ENCODE measurements around the gene GYG1. TPM values are rescaled to one million over a fixed set of nuclear protein-coding genes. Genes with fewer than 3 reads are reported as not detected.

Gene GYG1
- total and polyA plus RNA-seq, 4 donors = 9.2 to 16.7 (median 13.4) TPM

GRCh38 chr3:149020196-149020838 lies 29.0 kb downstream of the GYG1 start:
- no peak overlapping the region for H3K4me3 ChIP-seq (ENCODE audit: low read depth in 1 of 3, low read length in 3 of 3)
- no peak for TF ChIP-seq FOXA2 (IDR thresholded peaks at IDR 0.05)
- no peak for DNase-seq (ENCODE audit: low spot score)
- peaks cover 0 to 2% (median 0%) of the 10 kb centered on the region in 4 donors for H3K9me3 ChIP-seq (ENCODE audit: control insufficient read depth in 4 of 4, low read length in 3 of 4)
- WGBS = 85% methylated on average over 3 of the region's 3 CpGs
- H3K4me1 ChIP-seq (ENCODE audit: control insufficient read depth in 4 of 4, insufficient read depth in 4 of 4, low read length in 3 of 4) = no peaks in the 10 kb centered on the region
- H3K36me3 ChIP-seq (ENCODE audit: control insufficient read depth in 4 of 4, insufficient read depth in 3 of 4, low read depth in 1 of 4, low read length in 3 of 4) = peaks cover 6 to 34% (median 21%) of the 10 kb centered on the region in 4 donors
- H3K27me3 ChIP-seq (ENCODE audit: control insufficient read depth in 4 of 4, insufficient read depth in 4 of 4, low read length in 3 of 4) = no peaks in the 10 kb centered on the region
- H3K27ac ChIP-seq (ENCODE audit: low read depth in 1 of 2, low read length in 2 of 2) = no peak overlapping the region
- no peak overlapping the region for H3K9ac ChIP-seq (ENCODE audit: low read depth in 1 of 2, low read length in 2 of 2)

DNA sequence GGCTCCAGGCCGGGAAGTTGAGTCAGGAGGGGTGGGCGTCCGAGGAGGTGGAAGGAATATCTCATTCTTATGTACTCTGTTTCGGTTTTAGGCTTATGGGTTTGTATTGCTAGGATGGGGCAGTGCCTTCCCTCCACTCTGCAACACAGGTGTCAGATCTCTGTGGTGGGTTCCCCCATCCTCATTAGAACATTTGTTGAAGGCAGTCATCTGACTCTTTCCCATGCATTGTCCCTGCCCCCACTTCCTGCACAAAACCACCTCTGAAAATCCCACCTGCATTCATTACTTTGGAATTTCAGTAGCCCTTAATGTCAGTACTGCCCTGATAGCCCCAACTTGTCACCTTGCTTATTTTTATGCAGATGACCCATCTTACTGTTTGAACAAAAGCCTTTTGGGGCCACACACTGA lies 29.5 kb downstream of the GYG1 start:
- no peak for DNase-seq (ENCODE audit: low spot score)
- no peaks in the 10 kb centered on the region for H3K27me3 ChIP-seq (ENCODE audit: control insufficient read depth in 4 of 4, insufficient read depth in 4 of 4, low read length in 3 of 4)
- peaks cover 6 to 38% (median 25%) of the 10 kb centered on the region in 4 donors for H3K36me3 ChIP-seq (ENCODE audit: control insufficient read depth in 4 of 4, insufficient read depth in 3 of 4, low read depth in 1 of 4, low read length in 3 of 4)
- H3K27ac ChIP-seq (ENCODE audit: low read depth in 1 of 2, low read length in 2 of 2) = no peak overlapping the region
- TF ChIP-seq ATF3 (IDR thresholded peaks at IDR 0.05) (no peak), RXRA (IDR thresholded peaks at IDR 0.05) (no peak), HNF4G (IDR thresholded peaks at IDR 0.05) (no peak), YY1 (IDR thresholded peaks at IDR 0.05) (no peak), TAF1 (conservative IDR thresholded peaks at IDR 0.05) (no peak), JUND (IDR thresholded peaks at IDR 0.05) (no peak), HNF4A (conservative IDR thresholded peaks at IDR 0.05) (no peak), RAD21 (IDR thresholded peaks at IDR 0.05) (no peak)
- no peak overlapping the region for H3K9ac ChIP-seq (ENCODE audit: low read depth in 1 of 2, low read length in 2 of 2)
- WGBS = 95% methylated on average over 4 of the region's 4 CpGs
- no peak overlapping the region for H3K4me3 ChIP-seq (ENCODE audit: low read depth in 1 of 3, low read length in 3 of 3)
- no peaks in the 10 kb centered on the region for H3K4me1 ChIP-seq (ENCODE audit: control insufficient read depth in 4 of 4, insufficient read depth in 4 of 4, low read length in 3 of 4)
- peaks cover 0 to 2% (median 0%) of the 10 kb centered on the region in 4 donors for H3K9me3 ChIP-seq (ENCODE audit: control insufficient read depth in 4 of 4, low read length in 3 of 4)

DNA sequence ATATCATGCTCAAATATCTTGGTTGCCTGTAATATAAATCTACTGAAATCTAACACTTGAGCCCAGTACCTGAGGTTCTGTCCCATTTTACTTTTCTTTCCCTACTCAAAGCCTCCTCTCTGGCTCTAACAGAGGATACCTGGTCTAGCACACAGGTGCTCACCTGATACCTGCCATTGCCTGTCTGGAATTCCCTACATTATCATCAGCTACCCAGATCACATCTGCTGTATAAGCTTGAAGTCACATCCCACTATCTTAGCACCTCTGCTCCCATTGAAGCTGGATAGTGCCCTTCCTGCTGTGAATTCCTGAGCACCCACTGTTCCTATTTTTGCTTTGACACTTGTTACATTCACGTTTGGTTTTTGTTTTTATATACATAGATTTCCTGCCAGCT lies 30.5 kb downstream of the GYG1 start:
- no peak overlapping the region for H3K27ac ChIP-seq (ENCODE audit: low read depth in 1 of 2, low read length in 2 of 2)
- TF ChIP-seq ATF3 (IDR thresholded peaks at IDR 0.05) = no peak
- no peak for TF ChIP-seq JUND (IDR thresholded peaks at IDR 0.05)
- TF ChIP-seq CTCF (IDR thresholded peaks at IDR 0.05; ENCODE audit: low read depth, low read length, missing input control) = no peak
- TF ChIP-seq HNF4A (conservative IDR thresholded peaks at IDR 0.05) = no peak
- peaks cover 6 to 38% (median 25%) of the 10 kb centered on the region in 4 donors for H3K36me3 ChIP-seq (ENCODE audit: control insufficient read depth in 4 of 4, insufficient read depth in 3 of 4, low read depth in 1 of 4, low read length in 3 of 4)
- no peaks in the 10 kb centered on the region for H3K27me3 ChIP-seq (ENCODE audit: control insufficient read depth in 4 of 4, insufficient read depth in 4 of 4, low read length in 3 of 4)
- DNase-seq (ENCODE audit: low spot score) = no peak
- H3K9me3 ChIP-seq (ENCODE audit: control insufficient read depth in 4 of 4, low read length in 3 of 4) = peaks cover 0 to 2% (median 0%) of the 10 kb centered on the region in 4 donors
- 56% methylated on average over 1 of the region's 1 CpG for whole genome bisulfite sequencing
- no peak overlapping the region for H3K9ac ChIP-seq (ENCODE audit: low read depth in 1 of 2, low read length in 2 of 2)
- no peaks in the 10 kb centered on the region for H3K4me1 ChIP-seq (ENCODE audit: control insufficient read depth in 4 of 4, insufficient read depth in 4 of 4, low read length in 3 of 4)
- no peak overlapping the region for H3K4me3 ChIP-seq (ENCODE audit: low read depth in 1 of 3, low read length in 3 of 3)

- no peak overlapping the region for H3K4me3 ChIP-seq (ENCODE audit: low read depth in 1 of 3, low read length in 3 of 3)
- 93% methylated on average over 3 of the region's 3 CpGs for WGBS
- peaks cover 0 to 2% (median 0%) of the 10 kb centered on the region in 4 donors for H3K9me3 ChIP-seq (ENCODE audit: control insufficient read depth in 4 of 4, low read length in 3 of 4)
- no peak overlapping the region for H3K27ac ChIP-seq (ENCODE audit: low read depth in 1 of 2, low read length in 2 of 2)
- H3K36me3 ChIP-seq (ENCODE audit: control insufficient read depth in 4 of 4, insufficient read depth in 3 of 4, low read depth in 1 of 4, low read length in 3 of 4) = peaks cover 7 to 43% (median 30%) of the 10 kb centered on the region in 4 donors
- DNase-seq (ENCODE audit: low spot score) = no peak
- H3K27me3 ChIP-seq (ENCODE audit: control insufficient read depth in 4 of 4, insufficient read depth in 4 of 4, low read length in 3 of 4) = no peaks in the 10 kb centered on the region
- H3K9ac ChIP-seq (ENCODE audit: low read depth in 1 of 2, low read length in 2 of 2) = no peak overlapping the region
- no peaks in the 10 kb centered on the region for H3K4me1 ChIP-seq (ENCODE audit: control insufficient read depth in 4 of 4, insufficient read depth in 4 of 4, low read length in 3 of 4)
- TF ChIP-seq SP1 (IDR thresholded peaks at IDR 0.05) (no peak), FOXA2 (IDR thresholded peaks at IDR 0.05) (no peak), CTCF (IDR thresholded peaks at IDR 0.05; ENCODE audit: low read depth, low read length, missing input control) (no peak), HNF4A (conservative IDR thresholded peaks at IDR 0.05) (no peak), YY1 (IDR thresholded peaks at IDR 0.05) (no peak), JUND (IDR thresholded peaks at IDR 0.05) (no peak), RXRA (IDR thresholded peaks at IDR 0.05) (no peak), HNF4G (IDR thresholded peaks at IDR 0.05) (no peak), RAD21 (IDR thresholded peaks at IDR 0.05) (no peak), ATF3 (IDR thresholded peaks at IDR 0.05) (no peak), GABPA (IDR thresholded peaks at IDR 0.05 in 1 of 2, conservative IDR thresholded peaks at IDR 0.05 in 1 of 2) (no peak), FOXA1 (IDR thresholded peaks at IDR 0.05) (no peak), TAF1 (conservative IDR thresholded peaks at IDR 0.05) (no peak)
- TF ChIP-seq, protein P1, sequence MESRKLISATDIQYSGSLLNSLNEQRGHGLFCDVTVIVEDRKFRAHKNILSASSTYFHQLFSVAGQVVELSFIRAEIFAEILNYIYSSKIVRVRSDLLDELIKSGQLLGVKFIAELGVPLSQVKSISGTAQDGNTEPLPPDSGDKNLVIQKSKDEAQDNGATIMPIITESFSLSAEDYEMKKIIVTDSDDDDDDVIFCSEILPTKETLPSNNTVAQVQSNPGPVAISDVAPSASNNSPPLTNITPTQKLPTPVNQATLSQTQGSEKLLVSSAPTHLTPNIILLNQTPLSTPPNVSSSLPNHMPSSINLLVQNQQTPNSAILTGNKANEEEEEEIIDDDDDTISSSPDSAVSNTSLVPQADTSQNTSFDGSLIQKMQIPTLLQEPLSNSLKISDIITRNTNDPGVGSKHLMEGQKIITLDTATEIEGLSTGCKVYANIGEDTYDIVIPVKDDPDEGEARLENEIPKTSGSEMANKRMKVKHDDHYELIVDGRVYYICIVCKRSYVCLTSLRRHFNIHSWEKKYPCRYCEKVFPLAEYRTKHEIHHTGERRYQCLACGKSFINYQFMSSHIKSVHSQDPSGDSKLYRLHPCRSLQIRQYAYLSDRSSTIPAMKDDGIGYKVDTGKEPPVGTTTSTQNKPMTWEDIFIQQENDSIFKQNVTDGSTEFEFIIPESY (IDR thresholded peaks at IDR 0.05) = no peak
Observed at GRCh38 chr3:149023951-149024350, 32.6 kb downstream of the GYG1 start.

Measured in liver (tissue), 9 donors.